Skeletal muscle cell (primary cell): Measurements from ENCODE around the gene IL17C.

Source experiments
- DNase-seq: peaks from one replicate; pipeline ENCODE4 v3.0.0-alpha.2; 2010; ENCODE audit warnings: low read depth
- H3K4me3 ChIP-seq: 2 replicates; pipeline ENCODE4 v1.5.1; 2011; ENCODE audit warnings: low read depth, mild to moderate bottlenecking, control low read depth, low read length, moderate library complexity

IL17C gene

DNA sequence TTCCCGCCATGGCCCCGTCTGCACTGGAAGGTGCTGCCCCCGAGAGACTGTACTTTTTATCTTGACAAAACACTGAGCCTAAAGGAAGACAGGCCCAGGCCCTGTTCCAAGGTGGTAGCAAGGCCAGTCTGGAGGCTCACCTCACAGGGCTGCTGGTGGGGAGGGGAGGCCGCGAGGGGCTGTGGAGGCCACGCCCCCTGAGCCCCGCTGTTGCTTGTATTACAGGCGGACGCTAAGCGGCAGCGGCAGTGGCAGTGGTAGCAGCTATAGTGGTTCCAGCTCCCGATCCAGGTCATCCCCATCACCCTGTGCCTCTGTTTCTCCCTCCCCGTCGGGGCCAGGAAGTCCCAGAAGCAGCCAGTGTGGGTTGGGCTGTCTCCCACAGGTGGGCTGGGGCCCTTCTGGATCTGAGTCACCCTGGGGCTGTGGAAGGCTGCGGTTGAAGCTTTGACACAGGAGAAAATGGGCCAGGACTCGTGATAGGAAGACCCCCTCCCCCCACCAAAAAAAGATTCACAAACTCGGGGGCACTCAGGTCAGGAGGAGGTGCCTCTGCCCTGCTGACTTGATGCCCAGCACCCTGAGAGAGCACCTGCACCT, 13.3 kb upstream of the IL17C start:
- no peak overlapping the region for H3K4me3 ChIP-seq
- DNase-seq: no peak

DNA sequence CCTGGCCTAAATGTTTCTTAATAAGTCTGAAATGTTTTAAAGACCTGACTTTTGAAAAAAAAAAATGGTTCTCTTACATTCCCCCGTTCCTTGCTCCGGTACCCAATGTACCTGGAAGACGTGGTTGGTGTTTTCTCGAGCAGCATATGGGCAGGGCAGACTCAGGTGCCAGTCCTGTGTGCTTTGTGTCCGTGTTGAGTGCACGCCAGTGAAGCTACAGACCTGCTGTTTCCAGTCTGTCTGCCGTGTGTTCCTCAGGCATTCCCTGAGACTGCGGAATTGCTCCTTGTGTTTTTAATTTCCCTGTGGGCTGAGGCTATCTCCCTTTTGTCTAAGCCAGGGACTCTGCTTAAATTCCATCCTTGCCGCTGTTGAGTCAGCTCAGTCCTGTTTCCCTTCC, 11.7 kb upstream of the IL17C start:
- H3K4me3 ChIP-seq: no peak overlapping the region
- DNase-seq: no peak

DNA sequence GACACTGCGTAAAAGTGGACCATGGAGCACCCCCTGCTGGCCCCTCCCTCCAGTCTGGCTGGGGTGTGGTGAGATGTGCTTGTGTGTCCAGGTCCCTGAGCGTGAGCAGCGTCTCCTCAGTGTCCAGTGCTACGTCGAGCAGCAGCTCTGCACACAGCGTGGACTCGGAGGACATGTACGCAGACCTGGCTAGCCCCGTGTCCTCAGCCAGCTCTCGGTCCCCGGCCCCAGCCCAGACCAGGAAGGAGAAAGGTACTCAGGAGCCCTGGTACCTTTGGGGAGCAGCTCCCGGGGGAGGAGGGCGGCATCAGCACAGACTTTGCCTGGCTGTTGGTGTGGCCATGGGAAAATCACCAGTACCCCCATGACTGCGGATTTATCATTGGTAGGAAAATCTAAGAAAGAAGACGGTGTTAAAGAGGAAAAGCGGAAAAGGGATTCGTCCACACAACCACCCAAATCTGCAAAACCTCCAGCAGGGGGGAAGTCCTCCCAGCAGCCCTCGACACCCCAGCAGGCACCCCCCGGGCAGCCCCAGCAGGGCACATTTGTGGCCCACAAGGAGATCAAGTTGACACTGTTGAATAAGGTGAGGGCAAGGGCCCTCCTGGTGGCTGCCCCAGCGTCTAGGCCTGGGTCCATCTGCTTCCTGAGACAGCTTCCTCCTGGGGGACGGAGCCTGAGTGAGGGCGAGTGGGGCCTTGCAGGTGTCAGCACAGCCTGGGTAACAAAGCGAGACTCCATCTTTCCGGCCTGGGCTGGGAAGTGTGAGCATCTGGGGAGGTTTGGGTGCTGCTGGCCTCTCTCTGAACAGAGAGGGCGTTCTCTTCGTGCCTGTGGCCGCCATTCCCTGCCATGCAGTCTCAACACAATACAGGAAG, 10.6 kb upstream of the IL17C start:
- no peak for DNase-seq
- no peak overlapping the region for H3K4me3 ChIP-seq

DNA sequence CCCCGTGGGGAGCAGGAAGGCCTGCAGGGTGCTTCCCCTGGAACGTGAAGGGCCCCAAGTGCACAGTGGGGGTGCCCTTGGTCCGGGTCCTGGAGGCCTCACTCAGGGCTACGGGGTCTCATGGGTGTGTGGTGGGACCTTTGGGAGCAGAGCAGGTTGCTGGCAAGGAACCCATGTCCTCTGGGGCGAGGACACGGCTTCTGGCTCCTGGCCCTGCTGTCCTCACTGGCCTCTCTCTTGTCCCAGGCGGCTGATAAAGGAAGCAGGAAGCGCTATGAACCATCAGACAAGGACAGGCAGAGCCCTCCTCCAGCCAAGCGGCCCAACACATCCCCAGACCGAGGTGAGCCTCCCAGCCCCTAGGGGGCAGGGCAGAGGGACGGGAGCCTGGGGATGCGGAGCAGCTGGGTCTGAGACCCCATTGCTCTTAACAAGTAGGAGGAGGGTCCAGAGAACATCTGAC, 9.8 kb upstream of the IL17C start:
- DNase-seq: no peak
- no peak overlapping the region for H3K4me3 ChIP-seq

DNA sequence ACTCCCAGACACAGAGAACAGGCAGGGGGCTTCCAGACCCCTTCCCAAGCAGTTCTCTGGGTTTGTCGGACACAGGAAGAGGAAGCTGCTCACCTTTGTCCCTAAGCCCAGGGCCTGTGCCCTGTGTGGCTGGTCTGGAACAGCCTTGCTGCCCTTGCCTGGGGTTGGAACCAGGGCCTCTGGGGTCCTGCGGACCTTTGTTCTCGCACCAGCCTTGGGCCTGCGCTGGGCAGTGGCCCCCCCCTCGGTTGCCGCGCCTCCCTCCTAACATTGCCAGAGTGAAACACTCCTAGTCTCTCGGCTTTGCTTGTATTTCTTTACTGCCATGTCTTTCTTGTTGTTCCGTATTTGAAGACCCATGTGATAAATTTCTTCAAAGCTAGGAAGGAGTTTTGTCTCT, 8.5 kb upstream of the IL17C start:
- H3K4me3 ChIP-seq: no peak overlapping the region
- DNase-seq: no peak

DNA sequence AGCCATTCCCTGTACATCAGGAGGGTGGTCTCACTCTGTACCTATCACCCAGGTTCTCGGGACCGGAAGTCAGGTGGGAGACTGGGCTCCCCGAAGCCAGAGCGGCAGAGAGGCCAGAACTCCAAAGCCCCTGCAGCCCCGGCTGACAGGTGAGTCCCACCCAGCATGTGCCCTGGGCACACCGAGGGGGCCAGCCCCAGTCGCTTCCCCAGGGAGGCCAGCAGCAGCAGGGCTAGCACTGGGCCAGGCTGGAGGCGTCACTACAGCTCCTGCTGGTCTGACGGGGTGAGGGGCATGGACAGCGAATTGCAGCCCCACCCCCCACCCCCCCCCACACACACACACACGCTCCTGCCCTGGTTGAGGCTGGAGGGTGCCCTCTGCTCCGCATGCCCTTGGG, 7.9 kb upstream of the IL17C start:
- H3K4me3 ChIP-seq: no peak overlapping the region
- DNase-seq: no peak

DNA sequence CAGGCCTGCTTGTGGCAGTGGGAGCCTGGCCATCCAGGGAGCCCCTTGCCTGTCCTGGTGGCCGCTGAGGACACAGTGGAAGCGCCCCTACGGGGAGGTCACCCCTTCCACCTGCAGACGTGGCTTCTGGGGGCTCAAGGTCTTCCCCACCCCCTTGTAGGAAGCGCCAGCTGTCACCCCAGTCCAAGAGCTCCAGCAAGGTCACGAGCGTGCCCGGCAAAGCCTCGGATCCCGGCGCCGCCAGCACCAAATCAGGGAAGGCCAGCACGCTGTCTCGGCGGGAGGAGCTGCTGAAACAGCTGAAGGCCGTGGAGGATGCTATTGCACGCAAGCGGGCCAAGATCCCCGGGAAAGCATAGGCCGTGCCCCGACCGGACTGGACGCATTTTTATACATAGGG, 7.4 kb upstream of the IL17C start:
- no peak overlapping the region for H3K4me3 ChIP-seq
- no peak for DNase-seq

DNA sequence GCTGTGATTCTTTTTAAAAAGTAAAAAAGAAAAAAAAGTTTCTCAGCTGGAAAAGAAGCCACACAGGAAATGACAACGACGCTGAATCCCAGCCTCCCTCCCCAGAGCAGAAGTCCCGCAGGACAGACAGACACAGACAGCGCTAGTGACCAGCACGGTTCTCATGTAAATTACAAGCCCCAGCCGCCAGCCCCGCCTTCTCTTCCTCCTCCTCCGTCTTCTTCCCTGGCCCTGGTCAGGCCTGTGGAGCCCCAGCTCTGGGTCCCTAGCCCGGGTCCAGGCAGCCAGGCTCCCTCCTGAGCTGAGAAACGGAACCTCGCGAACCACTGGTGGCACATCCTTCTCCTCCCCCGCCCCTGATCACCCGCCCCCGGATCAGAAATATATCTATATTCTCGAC, 7.0 kb upstream of the IL17C start:
- DNase-seq: no peak
- H3K4me3 ChIP-seq: no peak overlapping the region

DNA sequence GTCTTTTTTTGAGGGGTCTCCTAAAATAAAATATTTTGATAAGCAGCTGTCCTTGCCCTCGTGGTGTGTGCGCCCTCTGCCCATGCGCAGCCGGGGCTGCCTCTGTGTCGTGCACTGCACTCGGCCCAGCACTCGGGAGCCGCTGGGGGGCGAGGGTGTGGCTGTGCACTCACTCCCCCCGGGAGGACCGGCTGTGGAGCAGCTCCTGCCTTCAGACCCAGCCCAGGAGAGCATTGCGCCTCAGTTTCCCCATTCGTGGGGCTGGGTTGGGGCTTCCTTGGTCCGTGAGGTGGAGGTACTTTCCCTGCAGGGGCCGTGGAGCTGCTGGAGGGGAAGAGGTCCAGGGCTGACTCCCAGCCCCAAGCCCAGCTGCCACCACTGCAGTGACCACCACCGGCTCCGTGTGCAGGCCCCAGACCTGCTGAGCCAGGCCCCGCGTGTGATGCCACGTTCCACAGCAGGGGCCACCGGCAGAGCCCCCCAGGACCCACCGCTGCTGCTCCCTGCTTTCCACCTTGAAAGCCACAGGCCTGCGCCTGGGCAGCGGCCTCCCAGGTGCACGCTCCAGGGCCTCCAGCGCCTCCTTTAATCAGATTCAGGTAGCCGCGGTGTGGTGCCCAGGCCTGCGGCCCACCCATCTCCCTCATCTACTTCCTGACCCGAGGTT, 6.3 kb upstream of the IL17C start:
- no peak overlapping the region for H3K4me3 ChIP-seq
- no peak for DNase-seq

DNA sequence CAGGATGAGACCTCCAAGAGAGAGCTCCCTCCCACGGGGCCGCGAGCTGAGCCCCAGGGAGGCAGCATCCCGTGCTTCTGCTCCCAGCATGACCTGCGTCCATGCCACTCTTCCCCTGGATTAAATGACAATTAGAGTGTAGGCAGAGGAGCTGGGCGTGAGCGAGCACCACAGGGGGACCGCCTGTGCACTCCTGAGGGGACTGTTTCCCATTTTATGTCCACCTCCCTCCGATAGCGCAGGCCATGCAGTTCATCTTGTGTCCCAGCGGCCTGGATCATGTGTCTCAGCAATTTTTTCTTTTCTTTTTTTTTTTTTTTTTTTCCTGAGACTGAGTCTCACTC, 5.8 kb upstream of the IL17C start:
- H3K4me3 ChIP-seq: no peak overlapping the region
- no peak for DNase-seq

DNA sequence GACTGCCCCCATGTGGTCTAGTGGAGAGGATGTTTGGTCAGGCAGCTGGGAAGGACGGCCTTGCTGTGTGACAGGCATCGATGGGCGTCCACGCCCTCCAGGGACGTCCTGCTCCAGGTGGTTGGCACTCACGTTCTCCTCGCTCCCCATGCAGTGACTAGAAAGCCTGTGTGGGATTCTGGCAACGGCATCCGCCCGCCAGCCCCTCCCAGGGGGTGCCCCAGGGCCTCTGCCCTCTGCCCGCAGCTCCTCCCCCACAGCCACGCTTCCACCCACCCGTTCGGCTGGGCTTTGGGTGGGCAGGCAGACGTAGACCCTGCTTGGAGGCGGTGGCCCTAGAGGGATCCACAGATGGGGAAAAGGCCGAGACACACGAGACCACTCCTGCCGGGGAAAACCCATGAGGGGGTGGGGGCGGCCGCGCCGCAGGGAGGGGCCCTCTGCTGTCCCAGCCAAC, 4.7 kb upstream of the IL17C start:
- H3K4me3 ChIP-seq: no peak overlapping the region
- no peak for DNase-seq

DNA sequence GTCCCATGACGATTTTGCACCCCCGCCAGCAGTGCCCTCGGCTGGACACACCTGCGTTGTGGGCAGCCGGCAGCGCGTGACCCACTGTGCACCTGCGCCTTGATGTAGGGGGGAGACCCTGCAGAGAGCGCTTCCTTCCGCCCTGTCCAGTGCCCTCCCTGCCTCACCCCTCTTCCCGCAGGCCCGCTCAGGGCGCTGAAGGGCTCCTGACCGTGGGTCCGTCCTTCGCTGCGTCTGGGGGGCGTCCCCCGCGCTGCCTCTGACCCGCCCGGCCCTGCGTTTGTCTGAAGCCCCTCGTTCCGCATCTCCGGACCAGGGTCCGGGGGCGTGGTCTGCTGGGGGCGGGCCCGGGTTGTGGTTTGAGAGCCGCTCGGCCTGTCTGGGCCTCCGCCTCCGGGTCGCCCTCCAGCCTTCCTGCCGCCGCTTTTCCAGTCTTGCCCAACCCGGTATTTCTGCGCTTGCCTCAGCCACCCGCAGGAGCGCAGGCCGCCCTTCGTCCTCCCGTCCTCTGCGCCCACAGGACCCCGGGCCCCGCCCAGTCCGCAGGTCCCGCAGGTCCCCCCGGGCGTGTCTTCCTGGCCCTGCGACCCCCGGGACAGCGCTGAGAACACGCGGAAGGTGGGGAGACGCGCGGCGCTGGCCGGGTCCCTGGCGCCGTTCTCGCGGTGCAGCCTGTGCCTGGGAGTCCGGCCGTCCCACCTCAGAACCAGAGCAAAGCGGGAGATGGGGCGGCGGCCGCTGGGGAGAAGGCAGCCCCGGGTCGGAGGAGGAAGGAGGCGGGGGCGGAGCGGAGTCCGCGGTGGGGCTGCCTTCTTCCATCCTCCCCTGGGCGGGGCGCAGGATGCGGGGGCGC, 4.0 kb upstream of the IL17C start:
- no peak for DNase-seq
- H3K4me3 ChIP-seq: peak overlapping the region; percentile 49

DNA sequence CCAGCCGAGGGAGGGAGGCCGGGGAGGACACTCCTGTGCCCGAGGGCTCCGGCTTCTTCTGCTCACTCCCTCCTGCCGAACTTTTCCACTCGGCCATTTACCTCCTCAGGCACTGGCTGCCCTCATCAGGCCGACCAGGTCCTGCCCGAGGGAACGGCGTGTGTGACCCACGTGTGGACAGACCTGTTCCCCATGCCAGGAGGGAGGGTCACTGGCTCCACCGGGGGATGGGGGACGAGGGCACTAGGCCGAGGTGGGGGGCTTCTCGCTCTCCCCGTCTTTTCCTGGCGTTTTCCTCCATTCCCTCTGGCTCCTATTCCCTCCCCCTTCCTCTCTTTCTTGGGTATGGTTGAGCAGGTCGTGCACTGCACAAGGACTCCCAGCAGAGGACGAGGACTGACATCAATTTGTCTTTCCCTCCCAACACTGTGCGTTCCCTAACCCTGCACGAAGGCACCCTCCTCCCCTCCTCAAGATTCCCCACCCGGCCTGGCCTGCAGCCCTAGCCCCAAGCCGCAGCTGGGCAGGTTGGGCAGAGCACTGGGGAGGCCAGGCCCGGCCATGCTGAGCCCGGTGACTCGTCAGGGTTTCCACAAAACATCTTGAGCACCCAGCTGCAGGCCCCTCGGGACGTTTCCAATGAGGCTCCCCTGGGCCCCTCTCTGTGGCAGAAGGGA, 3.2 kb upstream of the IL17C start:
- H3K4me3 ChIP-seq: peak overlapping the region; percentile 49
- DNase-seq: no peak

DNA sequence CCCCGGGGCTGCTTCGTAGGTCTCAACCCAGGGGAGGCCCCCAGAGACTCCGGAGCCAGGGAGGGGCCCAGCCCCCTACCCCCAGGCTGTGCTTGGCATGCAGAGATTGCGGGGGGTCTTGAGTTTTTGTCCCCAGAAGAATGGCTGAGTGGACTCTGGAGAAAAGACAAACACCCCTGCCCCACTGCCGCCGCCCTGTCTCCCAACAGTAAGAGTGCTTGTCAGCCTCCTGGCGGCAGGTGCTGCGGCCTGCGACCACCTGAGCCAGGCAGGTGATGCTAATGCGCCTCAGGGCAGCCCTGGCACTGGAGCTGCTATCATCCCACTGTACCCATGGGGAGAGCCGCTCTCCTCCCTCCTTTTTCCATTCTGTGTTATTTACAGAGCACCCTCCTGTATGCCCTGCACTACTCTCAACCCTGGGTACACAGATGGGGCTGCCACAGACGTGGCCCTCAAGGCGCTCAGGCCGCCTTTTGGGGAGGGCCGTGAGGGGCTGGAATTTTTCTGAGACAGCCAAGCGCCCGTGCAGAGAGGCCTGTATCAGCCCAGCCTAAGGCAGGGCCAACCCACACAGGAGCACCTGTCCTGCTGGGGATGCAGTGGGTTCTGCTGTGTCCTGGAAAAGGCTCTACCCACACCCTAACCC, 2.6 kb upstream of the IL17C start:
- H3K4me3 ChIP-seq: no peak overlapping the region
- DNase-seq: no peak

DNA sequence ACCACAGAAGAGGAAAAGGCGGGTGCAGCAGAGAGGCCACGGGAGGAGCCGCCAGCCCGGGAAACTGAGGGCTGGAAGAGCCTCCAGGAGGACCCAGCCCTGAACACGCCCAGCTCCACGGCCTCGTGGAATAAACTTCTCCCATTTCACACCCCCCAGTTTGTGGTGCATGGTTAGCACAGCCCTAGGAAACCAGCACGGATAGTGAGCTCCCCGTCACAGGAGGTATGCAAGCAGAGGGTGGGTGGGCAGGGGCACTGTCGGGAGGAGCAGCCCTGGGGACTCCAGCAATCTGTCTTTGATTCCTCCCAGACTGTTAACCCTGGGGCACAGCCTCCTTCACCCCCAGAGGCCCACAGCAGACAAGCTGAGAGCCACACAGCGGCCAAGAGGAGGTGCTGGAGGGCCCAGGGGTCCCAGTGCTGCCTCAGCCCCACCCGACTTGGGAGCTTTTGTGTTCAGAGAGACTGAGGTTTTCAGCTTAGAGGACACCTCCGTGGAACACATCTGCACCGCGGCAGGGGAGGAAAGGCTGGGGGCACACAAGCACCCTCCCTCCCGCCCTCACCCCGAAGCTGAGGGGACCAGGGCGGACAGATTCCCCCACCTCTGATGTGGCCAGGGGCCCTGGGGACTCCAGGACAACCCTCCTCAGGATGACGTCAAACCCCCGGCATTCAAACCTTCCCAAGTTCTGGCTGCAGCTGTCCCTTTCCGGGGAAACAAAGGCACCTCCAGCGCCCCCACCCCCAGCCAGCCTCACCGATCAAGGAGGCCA, 1.7 kb upstream of the IL17C start:
- no peak for DNase-seq
- no peak overlapping the region for H3K4me3 ChIP-seq

DNA sequence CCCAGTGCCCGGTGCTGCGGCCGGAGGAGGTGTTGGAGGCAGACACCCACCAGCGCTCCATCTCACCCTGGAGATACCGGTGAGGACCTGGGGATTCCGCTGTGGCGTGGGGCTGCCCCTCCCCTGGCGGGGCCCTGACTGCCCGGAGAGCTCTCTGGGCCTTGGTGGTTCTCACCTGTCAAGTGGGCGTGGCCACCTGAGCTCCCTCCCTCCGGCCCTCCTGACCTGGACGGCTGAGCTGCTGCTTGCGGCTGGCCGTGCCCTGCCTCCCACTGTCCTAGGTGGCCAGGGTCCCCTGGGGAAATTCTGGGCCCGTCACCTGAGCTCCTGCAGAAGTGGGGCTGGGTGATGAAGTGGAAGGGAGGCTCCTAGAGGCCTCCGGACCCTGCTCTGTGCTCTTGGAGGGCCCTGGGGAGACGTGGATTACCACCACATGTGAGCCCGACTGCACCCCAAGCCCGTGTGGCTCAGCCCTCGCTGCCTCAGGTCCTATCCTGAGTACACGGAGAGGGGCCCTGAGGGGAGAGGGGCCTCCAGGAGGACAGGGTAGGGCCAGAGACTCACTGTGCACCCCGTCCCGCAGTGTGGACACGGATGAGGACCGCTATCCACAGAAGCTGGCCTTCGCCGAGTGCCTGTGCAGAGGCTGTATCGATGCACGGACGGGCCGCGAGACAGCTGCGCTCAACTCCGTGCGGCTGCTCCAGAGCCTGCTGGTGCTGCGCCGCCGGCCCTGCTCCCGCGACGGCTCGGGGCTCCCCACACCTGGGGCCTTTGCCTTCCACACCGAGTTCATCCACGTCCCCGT, 1.1 kb downstream of the IL17C start:
- H3K4me3 ChIP-seq: no peak overlapping the region
- DNase-seq: no peak

DNA sequence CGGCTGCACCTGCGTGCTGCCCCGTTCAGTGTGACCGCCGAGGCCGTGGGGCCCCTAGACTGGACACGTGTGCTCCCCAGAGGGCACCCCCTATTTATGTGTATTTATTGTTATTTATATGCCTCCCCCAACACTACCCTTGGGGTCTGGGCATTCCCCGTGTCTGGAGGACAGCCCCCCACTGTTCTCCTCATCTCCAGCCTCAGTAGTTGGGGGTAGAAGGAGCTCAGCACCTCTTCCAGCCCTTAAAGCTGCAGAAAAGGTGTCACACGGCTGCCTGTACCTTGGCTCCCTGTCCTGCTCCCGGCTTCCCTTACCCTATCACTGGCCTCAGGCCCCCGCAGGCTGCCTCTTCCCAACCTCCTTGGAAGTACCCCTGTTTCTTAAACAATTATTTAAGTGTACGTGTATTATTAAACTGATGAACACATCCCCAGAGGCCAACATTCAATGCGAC, 1.7 kb downstream of the IL17C start:
- no peak for DNase-seq
- no peak overlapping the region for H3K4me3 ChIP-seq
